ENCODE measurements around the gene CRACDL.

The CRACDL gene

DNA sequence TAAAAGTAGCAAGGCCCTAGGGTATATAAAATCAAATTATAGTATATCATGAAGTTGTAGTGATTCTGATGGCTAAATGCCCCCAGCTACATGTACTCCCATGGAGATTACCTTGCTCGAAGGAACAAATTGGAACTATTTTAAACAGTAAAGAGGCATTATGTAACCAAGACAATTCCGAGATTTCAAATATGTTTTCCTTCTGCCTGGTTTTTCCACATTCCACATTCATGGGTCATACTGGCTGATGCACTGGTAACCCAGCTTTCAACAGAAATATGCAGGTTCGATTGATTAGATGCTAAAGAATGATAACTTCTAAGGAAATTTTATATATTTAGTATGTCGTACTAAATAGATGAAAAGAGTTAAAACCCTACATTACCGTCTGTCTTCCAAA lies 142.8 kb downstream of the CRACDL start:
- Histone ChIP-seq H2BK15ac (ENCODE audit: low read length) (no peak overlapping the region), H2BK5ac (ENCODE audit: low read length) (no peak overlapping the region), H3K4ac (ENCODE audit: low read length) (no peak overlapping the region), H2AFZ (ENCODE audit: low read length) (no peak overlapping the region), H3K27ac (replicated peaks; ENCODE audit: low read length) (no peak overlapping the region), H3K4me2 (ENCODE audit: insufficient read depth, low read length, poor library complexity, severe bottlenecking) (no peak overlapping the region), H2BK12ac (ENCODE audit: low read length) (no peak overlapping the region), H3K4me1 (ENCODE audit: control insufficient read depth in 2 of 2, insufficient read depth in 1 of 2, low read depth in 1 of 2, low read length in 2 of 2) (no peaks in the 10 kb centered on the region), H3K4me3 (ENCODE audit: low read length in 2 of 2) (no peak overlapping the region), H3K18ac (ENCODE audit: low read length) (no peak overlapping the region), H3K23ac (ENCODE audit: low read depth, low read length, poor library complexity) (no peak overlapping the region), H3K14ac (ENCODE audit: low read length) (no peak overlapping the region), H3K27me3 (ENCODE audit: control insufficient read depth in 3 of 3, insufficient read depth in 3 of 3, low read depth in 1 of 3, low read length in 3 of 3) (peaks cover 0 to 2% (median 0%) of the 10 kb centered on the region in 3 experiments), H2BK120ac (ENCODE audit: low read depth, low read length) (no peak overlapping the region), H4K91ac (ENCODE audit: low read depth, low read length, poor library complexity) (no peak overlapping the region), H3K36me3 (replicated peaks in 1 of 2; ENCODE audit: control insufficient read depth in 2 of 2, insufficient read depth in 2 of 2, low read length in 2 of 2) (no peaks in the 10 kb centered on the region), H2AK5ac (ENCODE audit: low read depth, low read length) (no peak overlapping the region), H4K8ac (ENCODE audit: low read depth, low read length) (no peak overlapping the region), H3K79me1 (ENCODE audit: low read depth, low read length) (no peaks in the 10 kb centered on the region), H3K9ac (ENCODE audit: low read depth, low read length, poor library complexity) (no peak overlapping the region), H3K9me3 (replicated peaks in 1 of 2; ENCODE audit: control insufficient read depth in 2 of 2, insufficient read depth in 1 of 2, low read depth in 1 of 2, low read length in 2 of 2) (no peaks in the 10 kb centered on the region)
- WGBS, 2 donors (ENCODE audit: extremely low coverage in 2 of 2, insufficient read length in 2 of 2, insufficient replicate concordance in 1 of 2): no CpG with 5 or more reads among the region's 5 CpGs
- DNase-seq (ENCODE audit: low spot score): no peak

DNA sequence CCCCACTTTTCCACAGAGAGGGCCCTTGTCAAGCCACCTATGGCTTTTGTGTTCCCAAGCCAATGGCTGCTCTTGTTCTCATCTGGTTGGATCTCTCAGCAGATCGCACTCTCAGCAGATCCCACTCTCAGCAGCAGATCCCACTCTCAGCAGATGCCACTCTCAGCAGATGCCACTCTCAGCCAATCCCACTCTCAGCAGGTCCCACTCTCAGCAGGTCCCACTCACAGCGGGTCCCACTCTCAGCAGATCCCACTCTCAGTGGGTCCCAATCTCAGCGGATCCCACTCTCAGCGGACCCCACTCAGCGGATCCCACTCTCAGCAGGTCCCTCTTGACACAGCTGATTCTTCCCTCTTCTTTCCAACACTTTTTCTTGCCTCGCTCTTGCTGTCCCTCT lies 145.8 kb downstream of the CRACDL start:
- Histone ChIP-seq H3K18ac (ENCODE audit: low read length) (peak overlapping the region; percentile 44), H3K9ac (ENCODE audit: low read depth, low read length, poor library complexity) (no peak overlapping the region), H3K4ac (ENCODE audit: low read length) (no peak overlapping the region), H3K4me1 (ENCODE audit: control insufficient read depth in 2 of 2, insufficient read depth in 1 of 2, low read depth in 1 of 2, low read length in 2 of 2) (no peaks in the 10 kb centered on the region), H2BK120ac (ENCODE audit: low read depth, low read length) (no peak overlapping the region), H3K4me3 (ENCODE audit: low read length in 2 of 2) (no peak overlapping the region), H3K14ac (ENCODE audit: low read length) (no peak overlapping the region), H2BK5ac (ENCODE audit: low read length) (no peak overlapping the region), H2AFZ (ENCODE audit: low read length) (no peak overlapping the region), H3K79me1 (ENCODE audit: low read depth, low read length) (no peaks in the 10 kb centered on the region), H2BK12ac (ENCODE audit: low read length) (no peak overlapping the region), H3K9me3 (replicated peaks in 1 of 2; ENCODE audit: control insufficient read depth in 2 of 2, insufficient read depth in 1 of 2, low read depth in 1 of 2, low read length in 2 of 2) (no peaks in the 10 kb centered on the region), H3K4me2 (ENCODE audit: insufficient read depth, low read length, poor library complexity, severe bottlenecking) (no peak overlapping the region), H2BK15ac (ENCODE audit: low read length) (no peak overlapping the region), H3K36me3 (replicated peaks in 1 of 2; ENCODE audit: control insufficient read depth in 2 of 2, insufficient read depth in 2 of 2, low read length in 2 of 2) (no peaks in the 10 kb centered on the region), H3K27me3 (ENCODE audit: control insufficient read depth in 3 of 3, insufficient read depth in 3 of 3, low read depth in 1 of 3, low read length in 3 of 3) (peaks cover 0 to 5% (median 0%) of the 10 kb centered on the region in 3 experiments), H4K8ac (ENCODE audit: low read depth, low read length) (no peak overlapping the region), H3K23ac (ENCODE audit: low read depth, low read length, poor library complexity) (no peak overlapping the region), H3K27ac (replicated peaks; ENCODE audit: low read length) (no peak overlapping the region), H2AK5ac (ENCODE audit: low read depth, low read length) (no peak overlapping the region), H4K91ac (ENCODE audit: low read depth, low read length, poor library complexity) (no peak overlapping the region)
- WGBS, 2 donors (ENCODE audit: extremely low coverage in 2 of 2, insufficient read length in 2 of 2, insufficient replicate concordance in 1 of 2): no CpG with 5 or more reads among the region's 6 CpGs
- no peak for DNase-seq (ENCODE audit: low spot score)

DNA sequence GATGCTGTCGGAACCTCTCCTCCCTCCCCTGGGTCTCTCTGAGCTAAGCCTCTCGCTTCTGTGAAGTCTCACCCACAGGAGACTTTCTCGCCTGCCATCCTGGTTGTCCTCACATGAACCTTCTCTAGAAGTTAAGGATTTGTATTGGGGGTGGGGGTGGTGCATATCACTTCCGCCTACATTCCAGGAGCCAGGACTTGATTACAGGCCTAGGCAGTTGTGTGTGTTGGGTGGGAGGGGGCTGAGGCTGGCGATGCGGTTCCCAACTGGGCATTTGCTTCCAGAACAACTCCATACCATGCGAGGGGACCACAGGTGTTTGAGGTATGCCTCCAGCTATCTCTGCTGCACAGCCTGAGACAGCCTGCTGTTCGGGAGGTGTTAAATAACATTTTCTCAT lies 148.3 kb downstream of the CRACDL start:
- Histone ChIP-seq H3K79me1 (ENCODE audit: low read depth, low read length) (no peaks in the 10 kb centered on the region), H3K18ac (ENCODE audit: low read length) (no peak overlapping the region), H3K4me3 (ENCODE audit: low read length in 2 of 2) (no peak overlapping the region), H2AK5ac (ENCODE audit: low read depth, low read length) (no peak overlapping the region), H3K27me3 (ENCODE audit: control insufficient read depth in 3 of 3, insufficient read depth in 3 of 3, low read depth in 1 of 3, low read length in 3 of 3) (peaks cover 0 to 4% (median 0%) of the 10 kb centered on the region in 3 experiments), H2BK12ac (ENCODE audit: low read length) (no peak overlapping the region), H2BK5ac (ENCODE audit: low read length) (no peak overlapping the region), H3K14ac (ENCODE audit: low read length) (no peak overlapping the region), H3K4me2 (ENCODE audit: insufficient read depth, low read length, poor library complexity, severe bottlenecking) (no peak overlapping the region), H3K27ac (replicated peaks; ENCODE audit: low read length) (no peak overlapping the region), H3K23ac (ENCODE audit: low read depth, low read length, poor library complexity) (no peak overlapping the region), H2BK120ac (ENCODE audit: low read depth, low read length) (no peak overlapping the region), H3K9ac (ENCODE audit: low read depth, low read length, poor library complexity) (no peak overlapping the region), H3K9me3 (replicated peaks in 1 of 2; ENCODE audit: control insufficient read depth in 2 of 2, insufficient read depth in 1 of 2, low read depth in 1 of 2, low read length in 2 of 2) (no peaks in the 10 kb centered on the region), H3K4me1 (ENCODE audit: control insufficient read depth in 2 of 2, insufficient read depth in 1 of 2, low read depth in 1 of 2, low read length in 2 of 2) (no peaks in the 10 kb centered on the region), H2AFZ (ENCODE audit: low read length) (no peak overlapping the region), H2BK15ac (ENCODE audit: low read length) (no peak overlapping the region), H4K8ac (ENCODE audit: low read depth, low read length) (no peak overlapping the region), H3K36me3 (replicated peaks in 1 of 2; ENCODE audit: control insufficient read depth in 2 of 2, insufficient read depth in 2 of 2, low read length in 2 of 2) (no peaks in the 10 kb centered on the region), H3K4ac (ENCODE audit: low read length) (no peak overlapping the region), H4K91ac (ENCODE audit: low read depth, low read length, poor library complexity) (no peak overlapping the region)
- no peak for DNase-seq (ENCODE audit: low spot score)
- WGBS, 2 donors (ENCODE audit: extremely low coverage in 2 of 2, insufficient read length in 2 of 2, insufficient replicate concordance in 1 of 2): no CpG with 5 or more reads among the region's 8 CpGs

DNA sequence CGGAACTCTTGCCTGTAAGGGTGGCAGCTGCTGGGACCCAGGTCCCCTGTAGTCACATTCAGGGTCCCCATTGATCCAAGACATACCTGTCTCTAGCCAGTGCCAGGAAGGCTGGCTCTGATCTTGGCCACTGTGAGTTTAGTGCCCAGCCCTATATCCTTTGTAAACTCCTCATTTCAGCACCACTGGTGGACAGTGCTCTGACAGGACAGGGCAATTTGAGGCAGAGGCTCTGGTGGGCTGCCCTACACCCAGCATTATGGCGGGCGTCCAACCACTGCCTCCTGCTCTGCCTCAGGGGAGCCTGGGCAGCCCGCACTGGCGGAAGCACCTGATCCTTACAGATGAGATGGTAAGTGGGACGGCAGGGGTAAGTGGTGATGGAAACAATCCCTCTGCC lies 149.8 kb downstream of the CRACDL start:
- H3K9ac ChIP-seq (ENCODE audit: low read depth, low read length, poor library complexity): no peak overlapping the region
- DNase-seq (ENCODE audit: low spot score): no peak
- H2AK5ac ChIP-seq (ENCODE audit: low read depth, low read length): no peak overlapping the region
- no peak overlapping the region for H3K14ac ChIP-seq (ENCODE audit: low read length)
- no peaks in the 10 kb centered on the region for H3K4me1 ChIP-seq (ENCODE audit: control insufficient read depth in 2 of 2, insufficient read depth in 1 of 2, low read depth in 1 of 2, low read length in 2 of 2)
- H2AFZ ChIP-seq (ENCODE audit: low read length): no peak overlapping the region
- no peak overlapping the region for H4K91ac ChIP-seq (ENCODE audit: low read depth, low read length, poor library complexity)
- H2BK120ac ChIP-seq (ENCODE audit: low read depth, low read length): no peak overlapping the region
- H3K27ac ChIP-seq (replicated peaks; ENCODE audit: low read length): no peak overlapping the region
- H3K27me3 ChIP-seq (ENCODE audit: control insufficient read depth in 3 of 3, insufficient read depth in 3 of 3, low read depth in 1 of 3, low read length in 3 of 3): peaks cover 0 to 2% (median 0%) of the 10 kb centered on the region in 3 experiments
- no peak overlapping the region for H3K23ac ChIP-seq (ENCODE audit: low read depth, low read length, poor library complexity)
- no peaks in the 10 kb centered on the region for H3K36me3 ChIP-seq (replicated peaks in 1 of 2; ENCODE audit: control insufficient read depth in 2 of 2, insufficient read depth in 2 of 2, low read length in 2 of 2)
- no peak overlapping the region for H2BK12ac ChIP-seq (ENCODE audit: low read length)
- H3K79me1 ChIP-seq (ENCODE audit: low read depth, low read length): no peaks in the 10 kb centered on the region
- H2BK15ac ChIP-seq (ENCODE audit: low read length): no peak overlapping the region
- H4K8ac ChIP-seq (ENCODE audit: low read depth, low read length): no peak overlapping the region
- H3K4me3 ChIP-seq (ENCODE audit: low read length in 2 of 2): no peak overlapping the region
- no peaks in the 10 kb centered on the region for H3K9me3 ChIP-seq (replicated peaks in 1 of 2; ENCODE audit: control insufficient read depth in 2 of 2, insufficient read depth in 1 of 2, low read depth in 1 of 2, low read length in 2 of 2)
- no peak overlapping the region for H3K18ac ChIP-seq (ENCODE audit: low read length)
- no peak overlapping the region for H3K4ac ChIP-seq (ENCODE audit: low read length)
- no CpG with 5 or more reads among the region's 6 CpGs for WGBS, 2 donors (ENCODE audit: extremely low coverage in 2 of 2, insufficient read length in 2 of 2, insufficient replicate concordance in 1 of 2)
- no peak overlapping the region for H2BK5ac ChIP-seq (ENCODE audit: low read length)
- H3K4me2 ChIP-seq (ENCODE audit: insufficient read depth, low read length, poor library complexity, severe bottlenecking): no peak overlapping the region

All from neuronal stem cell (in vitro differentiated cells).